NCI-H2107 treated with DMSO at 0.1 percent for 48 hours (cell line): ENCODE data around the gene EXOC6B.

Experiments used
- DNase-seq: peaks from one replicate; lab custom pipeline; 2025; ENCODE audit not compliant: unreplicated experiment; lab: John Stamatoyannopoulos, UW

EXOC6B gene

GRCh38 chr2:72183016-72183415 is 642.8 kb downstream of the EXOC6B start:
- DNase-seq: no peak

GRCh38 chr2:72182547-72182946 is 643.3 kb downstream of the EXOC6B start:
- no peak for DNase-seq

- no peak for DNase-seq
These were observed 644.2 kb downstream of the EXOC6B start for GRCh38 chr2:72181616-72182015.

DNA sequence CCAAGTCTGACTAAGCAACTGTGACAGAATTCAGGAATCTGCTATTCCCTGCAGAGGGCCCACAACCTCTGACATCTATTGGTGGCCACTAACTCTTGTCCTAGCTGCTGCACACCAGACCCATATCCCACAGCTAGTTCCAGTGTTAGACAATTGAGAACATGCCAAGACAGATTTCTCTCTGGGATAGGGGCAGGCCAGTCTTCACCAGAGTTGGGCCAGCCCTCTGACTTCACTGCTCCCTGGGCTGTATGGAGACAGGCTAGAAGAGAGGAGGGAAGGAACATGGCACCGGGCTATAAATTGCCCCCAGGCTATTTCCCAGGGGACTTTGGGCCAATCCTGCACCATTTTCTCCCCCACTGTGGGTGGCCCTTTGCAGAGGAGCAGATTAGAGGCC is 645.5 kb downstream of the EXOC6B start:
- no peak for DNase-seq

DNA sequence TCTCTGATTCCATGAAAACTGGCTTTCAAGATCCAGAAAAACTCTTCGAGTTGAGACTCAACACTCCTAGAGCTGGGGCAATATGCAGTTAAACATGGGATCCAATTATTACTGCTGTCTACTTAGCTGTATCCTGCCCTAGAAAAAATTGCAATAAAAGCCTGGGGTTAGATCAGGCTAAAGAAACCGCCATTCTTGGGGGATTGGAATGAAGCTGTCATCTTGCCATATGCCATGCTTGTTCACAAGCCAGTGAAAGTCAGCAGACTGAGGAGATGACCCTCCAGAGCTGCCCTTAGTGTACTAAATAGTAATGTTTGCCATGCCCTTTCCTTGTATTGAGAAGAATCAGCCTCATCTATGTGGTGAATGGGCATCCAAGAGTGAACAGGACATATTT is 647.3 kb downstream of the EXOC6B start:
- DNase-seq: no peak

DNA sequence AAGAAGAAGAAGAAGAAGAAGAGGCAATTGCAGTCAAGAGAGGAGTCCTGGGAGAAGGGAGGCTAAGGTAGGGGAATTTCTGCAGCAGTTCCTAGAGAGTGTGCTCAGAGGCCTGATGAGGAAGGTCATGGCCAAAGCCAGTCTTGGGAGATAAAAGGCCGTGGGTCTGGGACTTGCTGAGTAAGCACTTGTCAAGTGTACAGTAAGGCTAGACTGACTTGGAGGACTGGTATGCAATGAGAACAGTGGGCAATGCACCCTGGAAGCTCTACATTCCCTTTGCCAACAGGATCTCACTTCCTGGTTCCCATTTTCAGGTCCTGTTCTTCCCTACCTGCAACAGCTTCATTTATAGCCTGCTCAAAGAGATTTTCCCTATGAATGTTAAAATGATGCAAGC is 649.6 kb downstream of the EXOC6B start:
- no peak for DNase-seq

DNA sequence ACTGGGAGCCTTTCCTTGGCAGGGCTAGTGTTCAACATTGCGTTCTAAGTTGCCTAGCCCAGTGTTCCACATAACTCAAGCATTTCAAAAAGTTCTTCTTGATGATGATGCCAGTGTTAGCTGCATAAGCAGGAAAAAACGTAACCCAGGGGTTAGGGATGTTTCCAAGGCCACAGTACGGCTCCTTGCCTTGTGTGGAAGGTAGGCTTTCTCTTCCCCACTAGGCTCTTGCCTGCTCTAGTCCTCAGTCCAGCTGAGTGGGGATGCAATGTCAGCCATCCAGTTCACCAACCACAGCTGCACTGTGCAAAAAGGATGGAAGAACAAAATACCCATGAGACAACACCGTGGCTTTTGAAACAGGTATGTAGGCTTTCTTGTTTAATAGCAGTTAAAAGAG is 650.2 kb downstream of the EXOC6B start:
- DNase-seq: no peak

- no peak for DNase-seq
These were observed 652.1 kb downstream of the EXOC6B start for GRCh38 chr2:72173640-72174321.

GRCh38 chr2:72172478-72172877 is 653.4 kb downstream of the EXOC6B start:
- DNase-seq: no peak

DNA sequence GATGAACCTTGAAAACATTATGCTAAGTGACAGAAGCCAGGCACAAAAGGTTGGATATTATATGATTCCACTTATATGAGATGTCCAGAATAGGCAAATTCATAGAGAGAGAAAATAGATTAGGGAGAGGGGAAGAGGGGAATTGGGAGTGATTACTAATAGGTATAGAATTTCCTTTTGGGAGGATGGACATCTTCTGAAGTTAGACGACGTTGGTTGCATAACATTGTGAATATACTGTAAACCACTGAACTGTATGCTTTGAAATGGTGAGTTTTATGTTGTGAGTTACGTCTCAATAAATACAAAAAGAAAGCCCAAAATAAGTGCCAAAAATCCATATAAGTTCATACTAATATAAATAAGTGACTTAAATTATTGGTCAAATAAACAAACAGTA is 659.6 kb downstream of the EXOC6B start:
- DNase-seq: no peak

DNA sequence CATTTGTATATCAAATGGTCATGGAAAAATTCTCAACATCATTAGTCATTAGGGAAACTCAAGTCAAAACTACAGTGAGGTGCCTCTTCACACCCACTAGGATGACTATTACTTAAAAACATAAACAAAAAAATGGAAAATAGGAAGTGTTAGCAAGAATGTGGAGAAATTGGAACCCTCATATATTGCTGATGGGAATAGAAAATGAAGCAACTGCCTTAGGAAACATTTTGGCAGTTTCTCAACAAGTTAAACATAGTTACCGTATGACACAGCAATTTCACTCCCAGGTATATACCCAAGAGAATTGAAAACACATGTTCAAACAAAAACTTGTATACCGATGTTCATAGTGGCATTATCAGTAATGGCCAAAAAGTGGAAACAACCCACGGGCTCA is 660.0 kb downstream of the EXOC6B start:
- no peak for DNase-seq

DNA sequence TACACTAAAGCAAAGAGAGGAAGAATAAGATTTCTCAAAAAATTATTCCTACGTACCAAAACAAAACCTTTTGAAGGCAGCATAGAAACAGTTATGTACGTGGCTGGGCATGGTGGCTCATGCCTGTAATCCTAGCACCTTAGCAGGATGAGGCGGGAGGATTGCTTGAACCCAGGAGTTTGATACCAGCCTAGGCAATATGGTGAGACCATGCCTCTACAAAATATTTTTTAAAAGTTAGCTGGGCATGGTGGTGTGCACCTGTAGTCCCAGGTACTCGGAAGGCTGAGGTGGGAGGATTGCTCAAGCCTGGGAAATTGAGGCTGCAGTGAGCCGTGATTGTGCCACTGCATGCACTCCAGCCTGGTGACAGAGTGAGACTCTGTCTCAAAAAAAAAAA is 663.3 kb downstream of the EXOC6B start:
- DNase-seq: no peak

- no peak for DNase-seq
These were observed 666.4 kb downstream of the EXOC6B start for GRCh38 chr2:72159211-72159993.

DNA sequence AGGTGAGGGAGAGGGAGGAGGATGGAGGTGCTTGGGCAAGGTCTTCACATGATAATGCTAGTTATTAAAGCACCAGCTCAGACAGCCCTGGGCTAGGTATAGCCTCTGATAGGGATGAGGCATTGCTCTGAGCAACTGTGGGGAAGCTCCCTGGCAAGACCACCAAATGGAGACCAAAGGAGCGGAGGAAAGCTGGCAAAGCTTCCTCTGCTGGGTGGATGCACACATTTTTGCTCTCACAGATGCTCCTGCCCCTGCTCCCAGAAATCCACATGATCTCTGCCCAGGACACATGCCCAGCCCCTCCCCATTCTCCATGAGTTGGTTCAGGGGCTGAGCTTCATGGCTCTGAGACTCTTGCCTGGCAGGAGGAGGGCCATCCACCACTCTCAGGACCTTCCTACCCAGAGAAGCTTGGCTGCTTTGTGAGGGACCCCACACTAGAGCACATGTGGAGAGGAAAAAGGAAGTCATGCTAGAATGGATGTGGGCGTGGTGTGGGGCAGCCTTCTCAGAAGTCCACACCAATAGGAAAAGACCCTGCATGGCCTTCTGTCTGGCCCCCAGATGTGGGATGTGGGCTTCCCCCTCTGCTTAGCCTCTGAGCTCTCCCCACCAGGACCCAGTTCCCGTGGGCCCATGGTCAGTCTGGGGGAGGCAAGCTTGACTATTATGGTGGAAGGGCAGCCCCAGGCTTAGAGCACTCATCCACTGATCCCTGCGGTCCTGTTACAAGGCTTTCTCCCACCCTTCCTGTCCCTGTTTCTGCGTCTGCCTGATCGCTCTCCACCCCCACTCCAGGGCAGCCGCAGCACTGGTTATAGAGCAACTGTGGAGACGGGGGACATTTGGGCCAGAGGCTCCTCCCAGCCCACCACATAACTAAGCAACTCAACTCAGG is 667.7 kb downstream of the EXOC6B start:
- no peak for DNase-seq

DNA sequence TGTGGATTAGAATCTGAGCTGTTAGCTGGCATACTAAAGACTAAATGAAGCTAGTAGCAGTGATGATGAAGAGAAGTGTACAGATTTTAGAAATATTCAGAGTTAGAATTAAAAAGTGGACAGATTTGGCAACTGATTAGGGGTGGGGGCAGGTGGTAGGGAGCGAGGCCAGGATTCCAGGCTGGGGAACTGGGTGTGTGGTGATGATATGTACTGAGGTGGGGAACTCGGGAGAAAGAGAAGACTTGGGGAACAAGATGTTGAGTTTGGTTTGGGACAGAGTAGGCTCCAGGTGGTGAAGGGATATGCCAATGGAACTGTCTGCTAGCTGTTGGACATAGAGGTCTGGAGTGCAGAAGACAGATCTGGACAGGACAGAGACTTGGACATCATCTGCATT is 669.0 kb downstream of the EXOC6B start:
- no peak for DNase-seq

DNA sequence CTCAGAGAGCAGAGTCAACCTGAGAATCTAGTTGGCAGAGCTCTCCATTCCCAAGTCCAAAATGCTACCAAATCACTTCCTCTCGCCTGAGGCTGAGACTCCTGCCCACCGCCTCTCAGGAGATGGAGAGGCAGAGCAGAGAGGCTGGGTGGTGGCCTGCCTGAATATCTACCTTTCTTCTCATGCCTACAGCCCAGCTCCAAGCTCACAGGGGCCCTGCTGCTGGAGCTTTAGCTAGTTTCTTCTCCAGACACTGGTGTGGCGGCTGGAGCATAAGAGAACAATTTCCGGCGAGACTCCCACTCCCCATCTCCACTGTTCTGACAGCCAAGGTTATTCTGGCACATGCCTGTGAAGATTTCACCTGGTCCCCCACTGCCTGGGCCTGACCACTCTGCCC is 670.1 kb downstream of the EXOC6B start:
- no peak for DNase-seq

GRCh38 chr2:72155151-72155550 is 670.7 kb downstream of the EXOC6B start:
- DNase-seq: no peak

- DNase-seq: no peak
These were observed 671.4 kb downstream of the EXOC6B start for GRCh38 chr2:72154386-72154975.

- no peak for DNase-seq
These were observed 671.9 kb downstream of the EXOC6B start for GRCh38 chr2:72153924-72154323.

- no peak for DNase-seq
These were observed 672.6 kb downstream of the EXOC6B start for GRCh38 chr2:72153026-72153791.
